GM18867 (cell line): ENCODE data around the gene TPRG1.
"Not testable (repeated sequence)": the region's sequence is repeated elsewhere in the genome, so short reads cannot be mapped to it uniquely, and the experiment has no call there.

Experiments
- ATAC-seq: cut with Tn5 transposase; IDR thresholded peaks from one replicate; pipeline ENCODE4 v1.9.1; 2021; ENCODE audit warnings: mild to moderate bottlenecking, moderate library complexity; ENCODE audit not compliant: unreplicated experiment

Gene TPRG1

DNA sequence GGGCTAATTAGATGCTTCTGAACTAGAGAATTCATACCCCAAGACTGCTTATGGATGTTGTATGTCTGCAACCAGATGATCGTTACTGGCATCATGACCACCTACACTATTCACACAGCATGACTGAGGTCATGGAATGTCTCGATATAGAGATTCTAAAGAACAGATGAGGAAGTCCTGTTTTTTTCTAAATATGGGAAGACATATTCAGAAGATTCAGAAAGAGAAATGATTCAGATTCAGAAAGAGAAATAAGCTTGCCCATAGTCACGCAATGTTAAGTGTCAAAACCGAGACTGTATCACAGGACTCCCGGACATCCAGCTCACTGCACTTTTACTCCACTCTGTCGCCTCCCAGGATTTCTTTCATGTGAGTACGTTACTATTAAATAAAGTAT, 136.2 kb downstream of the TPRG1 start:
- peak; percentile 59 for ATAC-seq

DNA sequence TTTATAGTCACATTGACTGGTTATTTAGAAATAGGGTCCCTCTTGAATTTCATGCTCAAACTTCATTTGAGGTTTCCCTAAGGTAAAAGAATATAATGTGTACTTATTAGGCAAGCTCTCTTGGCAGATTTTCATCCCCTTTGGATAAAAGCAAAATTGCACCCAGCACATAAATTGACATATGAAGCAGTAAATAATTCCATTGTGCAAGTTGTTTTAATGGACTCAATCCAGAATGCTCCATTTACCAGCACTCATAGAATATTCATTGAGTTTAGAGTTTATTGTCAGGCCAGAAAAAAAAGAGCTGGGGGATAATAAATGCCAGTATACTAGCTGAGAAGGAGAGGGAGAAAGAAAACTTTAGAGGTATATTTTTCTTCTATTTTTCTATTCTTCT, 136.8 kb downstream of the TPRG1 start:
- ATAC-seq = no peak

DNA sequence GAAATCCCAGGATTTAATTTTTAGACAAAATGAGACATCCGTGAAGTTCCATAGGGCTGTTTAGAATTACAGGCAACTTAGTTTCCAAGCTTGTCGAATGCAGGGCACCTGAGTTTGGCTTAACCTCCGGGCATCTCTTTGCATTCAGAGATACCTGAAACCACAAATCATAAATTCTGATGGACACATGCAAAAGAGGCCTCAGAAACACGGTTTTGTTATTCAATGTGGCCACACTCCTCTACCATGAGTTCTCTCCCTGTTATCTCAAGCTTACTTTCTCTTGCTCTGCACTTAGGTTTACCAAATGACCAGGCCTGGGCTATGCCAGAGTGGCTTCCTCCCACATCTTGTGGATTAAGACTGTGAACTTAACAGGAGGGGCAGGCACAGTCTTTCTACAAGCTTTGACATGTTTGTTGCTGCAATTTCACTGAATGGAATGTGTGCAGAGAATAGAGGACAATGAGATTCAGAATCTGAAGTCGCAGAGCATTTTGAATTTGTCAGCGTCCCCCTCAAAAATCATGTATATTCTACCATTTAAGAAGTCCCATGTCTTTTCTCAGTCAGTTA, 137.7 kb downstream of the TPRG1 start:
- no peak for ATAC-seq

DNA sequence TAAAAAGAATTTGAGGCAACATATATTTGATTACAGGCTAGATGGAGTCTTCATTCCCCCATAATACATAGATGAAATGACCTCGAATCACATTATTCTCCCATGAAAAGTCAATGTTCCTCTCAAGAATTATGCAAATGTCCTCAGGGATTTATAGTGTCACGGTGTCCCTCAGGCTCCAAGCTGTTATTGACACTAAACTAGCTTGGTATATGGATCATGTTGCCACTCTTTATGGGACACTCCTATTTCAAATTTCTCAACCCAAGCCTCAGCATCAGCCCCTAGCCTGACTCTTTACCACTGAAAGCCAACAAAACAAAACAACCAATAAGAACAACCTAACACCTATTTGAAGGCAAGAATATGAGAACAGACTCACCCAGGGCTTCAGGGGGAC, 139.8 kb downstream of the TPRG1 start:
- no peak for ATAC-seq

DNA sequence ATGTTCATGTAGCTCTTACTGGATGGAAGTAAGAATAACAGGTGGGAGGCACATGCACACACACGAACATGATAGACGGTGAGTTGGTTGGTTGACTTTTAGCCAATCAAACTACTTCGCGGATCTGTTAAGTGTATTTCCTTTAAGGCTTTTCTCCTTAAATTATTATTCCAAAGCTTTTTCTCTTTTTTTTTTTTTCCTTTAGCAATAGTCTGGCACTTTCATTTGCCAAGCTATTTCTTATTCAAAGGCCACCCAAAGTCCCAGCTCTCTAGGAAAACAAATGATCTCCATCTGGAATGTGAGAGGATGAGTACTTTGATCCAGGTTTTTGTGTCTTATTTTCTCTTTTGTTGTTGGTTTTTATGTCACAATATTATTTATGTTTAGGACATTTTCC, 141.1 kb downstream of the TPRG1 start:
- no peak for ATAC-seq

DNA sequence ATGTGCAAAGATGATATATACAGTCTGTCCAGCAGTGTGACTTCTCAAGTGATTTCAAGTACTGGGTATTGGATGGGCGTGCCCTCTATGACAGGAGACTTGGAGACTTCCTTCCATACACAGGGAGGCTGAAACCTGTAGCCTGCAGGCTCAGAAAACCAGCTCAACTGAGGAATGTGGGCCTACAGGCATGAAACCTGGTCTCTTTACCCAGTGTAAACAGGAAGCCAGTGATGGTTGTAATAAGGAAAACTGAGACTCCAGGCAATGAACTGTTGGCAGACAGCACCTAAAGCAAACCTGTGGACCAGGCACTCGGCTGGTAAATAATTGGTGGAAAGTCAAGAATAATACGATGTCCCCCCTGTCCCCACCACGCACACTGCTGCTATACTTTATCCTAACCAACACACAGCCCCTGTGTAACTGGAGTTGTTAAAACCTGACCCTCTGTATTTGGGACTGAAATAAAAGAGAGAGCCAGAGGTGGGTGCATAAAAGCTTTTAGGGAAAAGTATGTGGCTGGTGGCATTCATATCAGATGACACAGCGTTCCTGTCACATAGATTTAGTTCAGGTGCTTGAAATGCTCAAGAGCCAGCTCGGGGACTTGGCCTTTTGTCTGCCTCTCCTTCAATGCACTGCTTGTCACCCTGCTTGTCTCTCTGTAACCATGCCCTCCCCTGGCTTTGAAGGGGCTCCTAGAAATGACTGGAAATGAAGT, 144.7 kb downstream of the TPRG1 start:
- no peak for ATAC-seq

DNA sequence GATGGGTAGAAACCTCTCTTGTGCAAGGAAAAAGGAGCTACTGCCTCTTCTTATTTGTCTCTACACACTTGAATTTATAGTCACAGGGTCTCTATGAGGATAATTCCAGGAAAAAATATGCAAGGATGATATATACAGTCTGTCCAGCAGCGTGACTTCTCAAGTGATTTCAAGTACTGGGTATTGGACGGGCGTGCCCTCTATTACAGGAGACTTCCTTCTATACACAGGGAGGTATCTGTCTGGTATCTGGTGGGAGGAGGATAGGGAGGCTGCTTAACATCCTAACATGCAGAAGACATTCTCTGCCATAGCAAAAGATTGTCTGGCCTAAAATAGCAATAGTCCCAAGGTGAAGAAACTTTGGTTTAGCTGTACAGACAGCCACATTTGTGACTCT, 146.1 kb downstream of the TPRG1 start:
- no peak for ATAC-seq

DNA sequence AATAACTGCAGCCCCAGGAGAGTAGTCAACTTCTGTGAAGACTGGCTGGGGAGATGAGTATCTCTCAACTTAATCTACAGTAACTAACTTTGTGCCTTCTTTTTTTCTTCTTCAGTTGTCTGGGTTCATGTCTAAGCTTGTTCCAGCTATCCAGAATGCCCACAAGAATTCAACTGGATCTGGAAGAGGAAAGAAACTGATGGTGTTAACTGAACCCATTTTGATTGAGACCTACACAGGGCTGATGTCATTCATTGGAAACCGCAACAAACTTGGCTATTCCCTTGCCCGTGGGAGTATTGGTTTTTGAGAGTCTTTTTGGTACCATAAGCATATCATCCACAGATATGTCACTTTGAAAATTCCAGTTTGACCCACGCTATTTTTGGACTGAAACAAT, 148.7 kb downstream of the TPRG1 start:
- no peak for ATAC-seq

DNA sequence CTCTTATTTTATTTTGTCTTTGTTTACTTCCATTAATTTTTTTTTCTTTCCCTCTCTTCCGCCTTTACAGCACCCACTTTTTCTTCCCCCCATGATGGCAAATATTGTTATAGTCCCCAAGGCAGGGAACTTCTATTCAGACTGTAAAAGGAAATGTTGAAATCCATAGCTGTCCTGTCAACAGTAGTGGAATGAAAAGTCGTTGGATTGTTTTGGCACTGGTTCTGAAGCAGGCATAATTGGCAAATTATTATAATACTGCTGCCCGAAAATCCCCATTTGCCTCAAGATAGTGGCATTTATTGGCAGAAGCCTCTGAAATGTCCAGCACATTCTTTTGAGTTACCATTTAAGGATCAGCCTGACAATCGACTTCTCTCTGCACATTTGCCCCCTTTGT, 150.6 kb downstream of the TPRG1 start:
- no peak for ATAC-seq

DNA sequence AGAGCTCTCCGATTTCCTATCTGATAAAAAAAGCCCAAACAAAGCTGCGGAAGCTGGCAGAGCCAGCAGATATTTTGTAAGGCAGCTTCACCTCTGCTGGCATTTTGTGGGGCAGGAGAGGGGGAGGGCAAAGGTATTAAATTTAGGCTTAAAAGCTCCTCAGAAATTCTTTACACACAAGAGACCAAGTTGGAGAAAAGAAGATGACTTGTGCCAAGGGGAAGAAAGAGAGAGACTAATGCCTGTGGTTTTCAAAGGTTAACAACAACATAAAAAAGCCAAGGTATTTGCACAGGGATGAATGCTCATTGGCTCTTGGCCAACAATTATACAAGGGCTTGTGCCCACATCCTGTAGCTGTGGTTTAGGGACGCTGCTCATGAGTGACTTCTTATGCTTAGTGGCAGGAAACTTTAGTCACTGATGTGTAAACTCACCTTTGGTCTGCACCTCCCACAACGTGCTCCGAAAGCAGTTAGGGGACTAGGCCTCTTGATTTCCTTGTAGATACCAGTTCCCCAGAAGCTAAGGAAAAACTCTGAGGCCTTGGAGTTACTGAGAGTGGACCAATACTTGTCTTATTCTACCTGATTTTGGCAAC, 152.9 kb downstream of the TPRG1 start:
- ATAC-seq = peak; percentile 100

DNA sequence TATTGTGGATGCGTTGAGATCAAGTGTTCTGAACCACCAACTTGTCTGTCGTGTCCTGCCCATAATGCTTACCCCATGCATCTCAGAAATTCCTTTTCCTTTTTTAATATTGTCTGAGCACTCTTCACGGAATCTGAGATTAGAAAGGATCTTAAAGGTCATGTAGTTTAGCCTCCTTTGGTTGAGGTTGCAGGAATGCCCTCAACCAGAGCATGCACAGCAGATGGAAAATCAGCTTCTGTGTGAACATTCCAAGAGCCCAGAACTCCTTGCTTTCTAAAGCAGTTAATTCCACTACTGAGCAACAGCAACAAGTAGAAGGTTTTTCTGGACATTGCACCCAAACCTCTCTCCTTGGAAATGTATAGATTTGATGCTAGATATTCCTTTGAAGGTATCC, 153.7 kb downstream of the TPRG1 start:
- ATAC-seq = no peak

DNA sequence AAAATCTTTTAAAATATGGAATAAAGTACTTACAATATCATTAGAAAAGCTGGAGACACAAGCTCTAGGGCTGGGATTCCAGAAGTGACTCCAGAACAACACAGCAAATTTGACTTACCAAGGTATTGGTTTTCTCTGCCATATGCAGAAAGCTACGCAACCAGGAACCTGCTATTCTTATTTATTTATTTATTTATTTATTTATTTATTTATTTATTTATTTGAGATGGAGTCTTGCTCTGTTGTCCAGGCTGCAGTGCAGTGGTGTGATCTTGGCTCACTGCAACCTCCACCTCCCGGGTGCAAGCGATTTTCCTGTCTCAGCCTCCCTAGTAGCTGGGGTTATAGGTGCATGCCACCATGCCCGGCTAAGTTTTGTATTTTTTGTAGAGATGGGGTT, 157.9 kb downstream of the TPRG1 start:
- not testable (repeated sequence) for ATAC-seq

DNA sequence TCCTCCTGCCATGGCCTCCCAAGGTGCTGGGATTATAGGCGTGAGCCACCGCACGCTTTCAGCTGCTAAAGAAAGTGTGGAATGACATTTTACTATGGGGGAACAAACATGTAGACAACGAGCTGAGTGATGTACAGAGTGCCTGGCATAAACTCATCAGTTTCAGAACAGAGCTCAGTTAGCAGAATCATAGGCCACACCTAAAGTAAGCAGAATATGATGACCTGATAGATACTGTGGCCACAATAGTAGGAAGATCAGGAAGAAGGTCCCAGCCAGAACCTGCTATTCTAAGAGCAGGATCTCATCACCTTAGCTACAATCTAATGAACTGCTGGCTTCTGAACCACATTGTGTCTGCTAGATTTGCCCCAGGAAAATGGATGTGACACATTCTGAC, 158.3 kb downstream of the TPRG1 start:
- ATAC-seq = no peak

DNA sequence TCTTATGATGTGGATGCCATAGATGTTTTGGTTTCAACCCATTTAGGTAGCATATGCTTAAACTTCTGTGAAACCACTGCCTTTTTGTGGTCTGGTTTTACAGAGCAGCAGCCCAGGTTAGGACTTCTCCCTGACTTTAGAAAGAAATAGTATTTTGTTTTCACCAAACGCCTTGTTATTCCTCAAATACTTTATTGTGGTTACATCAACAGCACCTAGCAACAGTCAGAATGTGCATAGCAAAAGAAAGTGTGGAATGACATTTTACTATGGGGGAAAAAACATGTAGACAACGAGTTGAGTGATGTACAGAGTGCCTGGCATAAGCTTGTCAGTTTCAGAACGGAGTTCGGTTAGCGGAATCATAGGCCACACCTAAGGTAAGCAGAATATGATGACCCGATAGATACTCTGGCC, 159.2 kb downstream of the TPRG1 start:
- no peak for ATAC-seq

DNA sequence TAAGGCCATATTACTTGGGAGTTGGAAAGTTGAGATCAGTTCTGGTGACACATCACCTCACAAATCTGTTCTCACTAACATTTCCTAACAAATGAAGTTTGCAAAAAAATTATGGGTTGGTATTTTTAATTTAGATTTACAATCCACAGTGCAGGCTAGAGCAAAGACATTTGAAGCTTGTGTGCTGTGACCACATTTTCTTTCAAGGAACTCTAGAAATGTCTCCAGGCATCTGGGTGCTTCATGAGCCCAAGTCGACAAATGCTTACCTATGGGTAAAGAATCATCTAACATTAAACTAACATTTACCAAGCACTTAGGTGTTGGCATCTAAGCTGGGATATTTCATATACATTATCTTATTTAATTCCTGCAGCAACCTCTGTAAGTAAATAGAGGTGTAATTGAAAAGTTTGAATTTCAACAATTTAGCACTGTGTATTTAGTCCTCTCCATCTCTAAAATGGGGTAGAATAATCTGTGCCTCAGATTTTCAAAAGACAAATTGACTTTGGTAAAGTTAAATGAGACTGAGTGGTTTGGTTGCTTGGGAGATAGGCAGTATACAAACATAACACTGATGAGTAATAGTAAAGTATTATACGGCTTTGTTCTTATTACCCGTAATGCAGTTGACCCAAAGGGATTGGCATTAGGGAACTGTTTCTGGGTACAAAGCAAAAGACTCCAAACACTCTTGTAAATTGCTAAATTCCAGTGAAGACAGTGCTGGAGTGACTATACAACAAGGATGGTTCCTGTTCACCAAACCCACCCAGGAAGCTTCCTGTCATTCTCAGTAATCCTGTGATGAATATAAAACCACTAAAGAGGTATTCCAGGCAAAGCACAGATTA, 162.5 kb downstream of the TPRG1 start:
- ATAC-seq = no peak

DNA sequence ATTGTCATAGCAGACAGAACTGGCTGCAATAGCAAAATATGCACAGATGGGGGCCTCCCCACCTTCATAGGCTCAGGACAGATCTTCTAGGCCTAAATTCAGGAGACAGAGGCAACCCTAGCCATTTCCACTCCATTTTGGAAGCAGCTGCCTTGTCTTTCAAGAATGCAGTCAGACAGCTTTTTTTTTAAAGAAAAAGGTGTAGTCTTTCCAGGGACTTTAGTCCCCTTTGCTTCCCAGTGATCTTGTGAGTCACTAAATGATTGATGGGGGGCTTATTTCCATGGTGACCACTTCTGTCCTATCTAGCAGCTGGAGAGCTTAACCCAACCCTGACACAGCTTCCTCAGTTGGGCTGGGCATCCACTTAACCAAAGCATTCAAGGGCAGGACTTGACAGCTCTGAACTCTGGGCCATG, 165.9 kb downstream of the TPRG1 start:
- ATAC-seq = no peak

DNA sequence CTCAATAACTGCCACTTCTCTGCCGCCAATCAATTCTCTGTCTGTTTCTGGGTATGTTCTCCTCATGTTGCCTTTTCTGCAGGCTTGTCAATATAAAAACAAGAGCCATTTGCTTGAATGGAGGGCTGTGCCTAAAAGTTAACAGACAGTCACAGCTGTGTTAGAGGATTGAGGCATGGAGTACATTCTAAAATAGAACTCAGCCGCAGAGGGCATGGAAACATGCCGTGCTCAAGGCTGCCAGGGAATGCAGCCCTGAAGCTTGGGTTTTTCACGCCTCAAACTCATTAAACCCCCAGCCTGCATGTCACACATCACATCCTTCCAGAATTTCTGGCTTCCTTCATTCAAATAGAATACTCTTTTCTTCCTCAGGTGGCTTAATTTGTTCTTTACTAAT, 166.6 kb downstream of the TPRG1 start:
- ATAC-seq = no peak

DNA sequence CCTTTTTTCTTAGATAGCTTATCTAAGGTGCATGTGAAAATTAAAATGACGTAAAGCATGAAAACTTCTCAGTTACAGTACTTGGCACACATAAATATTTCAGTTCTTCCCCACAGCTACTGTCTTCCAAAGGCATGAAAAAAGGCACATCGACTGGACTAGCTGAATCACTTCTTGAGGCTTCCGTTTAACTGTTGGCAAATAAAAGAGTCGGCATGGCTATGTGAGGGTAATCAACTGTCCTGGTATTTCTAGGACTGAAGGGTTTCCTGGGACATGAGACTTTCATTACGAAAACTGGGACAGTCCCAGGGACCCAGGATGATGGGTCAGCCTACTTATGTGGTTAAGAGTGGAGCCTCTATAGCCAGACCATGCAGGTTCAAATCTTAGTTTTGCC, 168.2 kb downstream of the TPRG1 start:
- ATAC-seq = no peak

DNA sequence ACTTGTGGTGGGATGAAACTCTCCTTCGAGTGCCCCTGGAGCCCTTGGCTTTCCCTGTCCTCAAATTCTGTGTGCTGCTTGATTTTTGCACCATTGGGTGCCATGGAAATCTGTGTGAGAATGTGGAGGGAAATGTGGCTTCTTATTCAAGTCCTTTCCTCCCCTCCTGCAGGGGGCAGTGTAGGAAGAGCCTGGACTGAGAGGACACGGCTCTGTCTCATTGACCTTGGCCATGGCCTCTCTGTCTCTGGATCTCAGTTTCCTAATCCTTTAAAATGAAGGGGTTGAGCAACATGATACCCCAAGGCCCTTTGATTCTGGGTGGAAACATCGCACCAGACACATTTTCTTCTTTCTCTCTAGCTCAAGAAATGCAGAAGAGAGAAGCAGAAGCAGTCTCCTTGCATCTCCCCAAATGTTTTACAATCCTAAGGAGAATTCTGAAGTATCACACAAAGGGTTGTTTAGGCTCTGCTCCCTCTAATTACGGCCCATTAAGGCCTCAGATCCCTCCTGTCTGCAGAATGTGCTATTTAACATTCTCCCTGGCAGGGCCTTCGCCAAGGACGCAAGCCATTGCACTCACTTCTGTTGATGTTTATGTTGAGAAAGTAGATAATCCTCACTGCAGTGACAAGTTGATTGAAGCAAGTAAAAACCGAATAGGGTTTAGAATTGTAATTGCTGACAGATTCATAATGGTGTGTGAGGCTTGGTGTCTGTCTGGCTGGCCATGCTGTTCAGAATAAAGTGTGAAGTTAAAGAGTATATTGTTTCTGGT, 169.1 kb downstream of the TPRG1 start:
- no peak for ATAC-seq

DNA sequence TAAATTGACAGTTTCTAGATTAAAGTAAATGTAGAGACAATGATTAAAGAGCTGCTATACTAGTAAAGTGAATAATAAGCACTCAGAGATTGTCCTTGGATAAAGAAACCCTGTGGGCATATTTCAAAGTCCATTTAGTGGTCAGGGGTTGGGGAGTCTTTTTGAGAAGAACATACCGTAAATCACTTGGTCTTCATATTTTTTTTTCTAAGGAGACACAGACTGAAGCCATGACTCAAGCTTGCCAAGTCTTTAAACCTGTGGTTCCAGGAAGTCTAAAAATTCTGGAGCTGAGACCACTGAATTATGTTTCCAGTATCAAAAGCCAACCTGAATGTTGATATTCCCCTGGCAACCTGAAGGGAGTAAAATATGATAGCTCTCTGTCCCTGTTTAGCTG, 171.0 kb downstream of the TPRG1 start:
- no peak for ATAC-seq

DNA sequence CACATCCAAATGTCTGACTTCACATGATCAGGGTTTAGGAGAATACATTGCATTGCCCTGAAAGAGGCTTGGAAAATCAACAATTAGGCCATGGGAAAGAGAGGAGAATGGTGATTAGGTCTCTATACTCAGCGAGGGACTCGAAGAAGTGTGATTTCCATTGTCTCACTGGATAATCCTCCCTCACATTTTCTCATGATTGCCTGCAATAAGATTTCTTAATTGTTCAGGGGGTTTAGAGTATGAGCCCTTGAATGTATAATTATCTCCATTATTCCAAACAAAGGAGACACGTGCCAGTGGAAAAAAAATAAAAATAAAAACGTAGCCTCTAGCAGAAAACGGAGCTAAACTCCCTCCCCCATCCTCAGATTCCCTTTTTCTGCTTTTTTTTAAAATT, 173.2 kb downstream of the TPRG1 start:
- ATAC-seq = no peak
